ENCODE results near the gene ZNF687. TPM values are rescaled to one million over a fixed set of nuclear protein-coding genes. Genes with fewer than 3 reads are reported as not detected.

ZNF687 gene
- polyA plus RNA-seq, 2 of the 4 experiments (the other 2 are of a cell fraction), result 14.0 to 17.5 TPM

DNA sequence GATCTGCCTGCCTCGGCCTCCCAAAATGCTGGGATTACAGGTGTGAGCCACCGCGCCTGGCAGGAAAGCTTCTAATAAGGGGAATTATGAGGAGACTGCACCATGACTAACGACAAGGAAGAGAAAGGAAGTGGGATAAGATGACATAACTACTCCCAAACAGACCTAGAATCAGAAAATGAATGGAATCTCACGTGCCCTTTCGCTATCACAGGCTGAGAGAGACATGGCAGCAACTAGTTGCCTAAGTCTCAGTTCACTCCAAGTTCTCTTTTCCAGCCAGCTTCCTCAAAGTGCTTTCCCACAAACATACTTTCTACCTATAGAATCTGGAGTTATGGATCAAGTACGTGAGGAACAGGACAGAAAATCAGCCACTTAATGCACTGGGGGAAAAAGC, 43.1 kb downstream of the ZNF687 start:
- TF ChIP-seq JUN (IDR thresholded peaks at IDR 0.05) (no peak), FOXS1 (CRISPR knock-in tag; IDR thresholded peaks at IDR 0.05) (no peak), MAZ (IDR thresholded peaks at IDR 0.05; ENCODE audit: borderline replicate concordance, low read depth, low read length) (no peak), ZNF302 (CRISPR knock-in tag; IDR thresholded peaks at IDR 0.05) (no peak), KDM5A (IDR thresholded peaks at IDR 0.05) (no peak), BHLHE40 (IDR thresholded peaks at IDR 0.05; ENCODE audit: low read depth, low read length) (no peak), MYC (IDR thresholded peaks at IDR 0.05; ENCODE audit: borderline replicate concordance, low read length) (no peak)
- TF ChIP-seq, protein P1, sequence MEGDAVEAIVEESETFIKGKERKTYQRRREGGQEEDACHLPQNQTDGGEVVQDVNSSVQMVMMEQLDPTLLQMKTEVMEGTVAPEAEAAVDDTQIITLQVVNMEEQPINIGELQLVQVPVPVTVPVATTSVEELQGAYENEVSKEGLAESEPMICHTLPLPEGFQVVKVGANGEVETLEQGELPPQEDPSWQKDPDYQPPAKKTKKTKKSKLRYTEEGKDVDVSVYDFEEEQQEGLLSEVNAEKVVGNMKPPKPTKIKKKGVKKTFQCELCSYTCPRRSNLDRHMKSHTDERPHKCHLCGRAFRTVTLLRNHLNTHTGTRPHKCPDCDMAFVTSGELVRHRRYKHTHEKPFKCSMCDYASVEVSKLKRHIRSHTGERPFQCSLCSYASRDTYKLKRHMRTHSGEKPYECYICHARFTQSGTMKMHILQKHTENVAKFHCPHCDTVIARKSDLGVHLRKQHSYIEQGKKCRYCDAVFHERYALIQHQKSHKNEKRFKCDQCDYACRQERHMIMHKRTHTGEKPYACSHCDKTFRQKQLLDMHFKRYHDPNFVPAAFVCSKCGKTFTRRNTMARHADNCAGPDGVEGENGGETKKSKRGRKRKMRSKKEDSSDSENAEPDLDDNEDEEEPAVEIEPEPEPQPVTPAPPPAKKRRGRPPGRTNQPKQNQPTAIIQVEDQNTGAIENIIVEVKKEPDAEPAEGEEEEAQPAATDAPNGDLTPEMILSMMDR (IDR thresholded peaks at IDR 0.05), result no peak
- TF ChIP-seq, protein P2, sequence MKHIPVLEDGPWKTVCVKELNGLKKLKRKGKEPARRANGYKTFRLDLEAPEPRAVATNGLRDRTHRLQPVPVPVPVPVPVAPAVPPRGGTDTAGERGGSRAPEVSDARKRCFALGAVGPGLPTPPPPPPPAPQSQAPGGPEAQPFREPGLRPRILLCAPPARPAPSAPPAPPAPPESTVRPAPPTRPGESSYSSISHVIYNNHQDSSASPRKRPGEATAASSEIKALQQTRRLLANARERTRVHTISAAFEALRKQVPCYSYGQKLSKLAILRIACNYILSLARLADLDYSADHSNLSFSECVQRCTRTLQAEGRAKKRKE (CRISPR knock-in tag; IDR thresholded peaks at IDR 0.05; ENCODE audit: low read depth), result no peak
- TF ChIP-seq, protein P3, sequence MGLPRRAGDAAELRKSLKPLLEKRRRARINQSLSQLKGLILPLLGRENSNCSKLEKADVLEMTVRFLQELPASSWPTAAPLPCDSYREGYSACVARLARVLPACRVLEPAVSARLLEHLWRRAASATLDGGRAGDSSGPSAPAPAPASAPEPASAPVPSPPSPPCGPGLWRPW (IDR thresholded peaks at IDR 0.05), result no peak
- TF ChIP-seq, protein P4, sequence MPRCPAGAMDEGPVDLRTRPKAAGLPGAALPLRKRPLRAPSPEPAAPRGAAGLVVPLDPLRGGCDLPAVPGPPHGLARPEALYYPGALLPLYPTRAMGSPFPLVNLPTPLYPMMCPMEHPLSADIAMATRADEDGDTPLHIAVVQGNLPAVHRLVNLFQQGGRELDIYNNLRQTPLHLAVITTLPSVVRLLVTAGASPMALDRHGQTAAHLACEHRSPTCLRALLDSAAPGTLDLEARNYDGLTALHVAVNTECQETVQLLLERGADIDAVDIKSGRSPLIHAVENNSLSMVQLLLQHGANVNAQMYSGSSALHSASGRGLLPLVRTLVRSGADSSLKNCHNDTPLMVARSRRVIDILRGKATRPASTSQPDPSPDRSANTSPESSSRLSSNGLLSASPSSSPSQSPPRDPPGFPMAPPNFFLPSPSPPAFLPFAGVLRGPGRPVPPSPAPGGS (IDR thresholded peaks at IDR 0.05), result no peak
- TF ChIP-seq, protein P5, sequence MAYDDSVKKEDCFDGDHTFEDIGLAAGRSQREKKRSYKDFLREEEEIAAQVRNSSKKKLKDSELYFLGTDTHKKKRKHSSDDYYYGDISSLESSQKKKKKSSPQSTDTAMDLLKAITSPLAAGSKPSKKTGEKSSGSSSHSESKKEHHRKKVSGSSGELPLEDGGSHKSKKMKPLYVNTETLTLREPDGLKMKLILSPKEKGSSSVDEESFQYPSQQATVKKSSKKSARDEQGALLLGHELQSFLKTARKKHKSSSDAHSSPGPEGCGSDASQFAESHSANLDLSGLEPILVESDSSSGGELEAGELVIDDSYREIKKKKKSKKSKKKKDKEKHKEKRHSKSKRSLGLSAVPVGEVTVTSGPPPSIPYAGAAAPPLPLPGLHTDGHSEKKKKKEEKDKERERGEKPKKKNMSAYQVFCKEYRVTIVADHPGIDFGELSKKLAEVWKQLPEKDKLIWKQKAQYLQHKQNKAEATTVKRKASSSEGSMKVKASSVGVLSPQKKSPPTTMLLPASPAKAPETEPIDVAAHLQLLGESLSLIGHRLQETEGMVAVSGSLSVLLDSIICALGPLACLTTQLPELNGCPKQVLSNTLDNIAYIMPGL (CRISPR knock-in tag; IDR thresholded peaks at IDR 0.05; ENCODE audit: borderline replicate concordance), result no peak
- FAIRE-seq (no peak), ATAC-seq (no peak), DNase-seq (ENCODE audit: low read depth in 1 of 2, low spot score in 1 of 2) (no peak)
- 87% methylated on average over 7 of the region's 7 CpGs for WGBS (ENCODE audit: missing lambda C conversion rate)
- H3K4me2 ChIP-seq, result no peak overlapping the region
- no peaks in the 10 kb centered on the region for H3K9me3 ChIP-seq
- ChIA-PET CTCF (interaction anchor here (1.0 to 42.1 kb wide), 8 partner anchors 9 to 95 kb away, joined by 3 to 831 read pairs (median 10); no protein-coding TSS in a partner anchor), POLR2A (no interaction called here)
- peaks cover 17% of the 10 kb centered on the region for H3K4me1 ChIP-seq
- H3K27ac ChIP-seq, result no peak overlapping the region
- H3K4me3 ChIP-seq, result no peak overlapping the region

DNA sequence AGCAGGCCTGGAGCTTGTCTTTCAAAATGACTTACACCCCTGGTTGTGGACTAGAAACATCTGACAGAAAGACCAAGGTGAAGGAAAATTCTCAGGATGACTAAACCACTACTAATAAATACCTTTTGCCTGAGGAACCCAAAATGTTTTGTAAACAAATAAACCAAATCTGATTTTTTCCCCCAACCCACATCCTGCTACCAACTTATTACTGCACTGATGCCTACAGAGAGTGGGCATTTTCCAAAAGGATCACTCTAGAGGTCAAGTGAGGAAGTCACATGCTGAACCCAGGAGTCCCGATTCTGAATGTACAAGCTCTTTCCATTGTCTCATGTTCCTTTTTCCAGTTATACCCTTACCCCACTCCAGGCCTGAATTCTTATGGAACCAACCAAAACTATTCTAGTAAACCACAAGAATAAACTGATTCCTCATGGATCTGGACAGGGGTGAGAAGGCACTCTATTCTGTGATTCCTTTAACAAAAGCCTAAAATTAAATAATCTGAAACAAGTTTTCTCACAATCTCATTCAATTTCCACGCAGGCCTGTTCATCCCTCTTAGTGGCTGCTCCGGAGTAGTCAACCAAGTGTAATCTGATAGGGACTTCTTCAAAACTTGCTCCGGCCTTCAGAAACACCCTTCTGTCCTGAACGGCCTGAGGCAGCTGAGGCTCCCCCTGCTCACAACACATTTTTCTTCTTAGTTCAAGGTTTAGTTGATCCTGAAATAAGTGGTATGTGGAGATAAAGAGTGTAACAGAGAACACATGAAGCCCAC, 43.7 kb downstream of the ZNF687 start:
- ATAC-seq, result no peak
- Histone ChIP-seq H3K27ac (no peak overlapping the region), H3K4me3 (peak overlapping the region; percentile 84; the same call in 2 of the 3 replicates), H3K4me1 (peaks cover 17% of the 10 kb centered on the region), H3K4me2 (peak overlapping the region; percentile 97), H3K9me3 (no peaks in the 10 kb centered on the region)
- POLR2A ChIA-PET, result interaction anchor here (2.6 kb wide), 1 partner anchor 10 kb away, joined by 8 read pairs; no protein-coding TSS in a partner anchor
- DNase-seq (ENCODE audit: low read depth in 1 of 2, low spot score in 1 of 2), result no peak
- WGBS (ENCODE audit: missing lambda C conversion rate), result 80% methylated on average over 5 of the region's 5 CpGs
- FAIRE-seq, result no peak
- TF ChIP-seq HEYL (CRISPR knock-in tag; IDR thresholded peaks at IDR 0.05) (no peak), MAFK (IDR thresholded peaks at IDR 0.05; ENCODE audit: partially characterized antibody) (no peak), RNF2 (IDR thresholded peaks at IDR 0.05; ENCODE audit: borderline replicate concordance, low read depth) (no peak), KDM5A (IDR thresholded peaks at IDR 0.05) (no peak), EHF (CRISPR knock-in tag; IDR thresholded peaks at IDR 0.05) (no peak), ZSCAN20 (CRISPR knock-in tag; IDR thresholded peaks at IDR 0.05) (no peak)
- TF ChIP-seq, protein P3 (IDR thresholded peaks at IDR 0.05), result no peak
- TF ChIP-seq, protein P6, sequence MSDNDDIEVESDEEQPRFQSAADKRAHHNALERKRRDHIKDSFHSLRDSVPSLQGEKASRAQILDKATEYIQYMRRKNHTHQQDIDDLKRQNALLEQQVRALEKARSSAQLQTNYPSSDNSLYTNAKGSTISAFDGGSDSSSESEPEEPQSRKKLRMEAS (IDR thresholded peaks at IDR 0.05), result no peak
- TF ChIP-seq, protein P1 (IDR thresholded peaks at IDR 0.05), result no peak
- CTCF ChIA-PET, result interaction anchor here (0.6 to 42.1 kb wide), 8 partner anchors 10 to 40 kb away, joined by 3 to 831 read pairs (median 10); no protein-coding TSS in a partner anchor
